Fibroblast of villous mesenchyme (primary cell): ENCODE data around the gene TMTC1. TPM values are rescaled to one million over a fixed set of nuclear protein-coding genes. Genes with fewer than 3 reads are reported as not detected.

Experiments
- DNase-seq: peaks from one replicate; pipeline ENCODE4 v3.0.0-alpha.2; 2010; ENCODE audit warnings: low read depth
- H3K4me3 ChIP-seq: 2 replicates; pipeline ENCODE4 v1.5.1; 2011; ENCODE audit warnings: low read depth, mild to moderate bottlenecking, low read length
- total RNA-seq: library from RNA; depleted of rRNA; stranded (reverse); fragments of >200 nt; gene quantifications from 2 replicates; pipeline ENCODE4 v1.2.3, GENCODE V29; 2012
- TF ChIP-seq, protein P1 (sequence below): IDR thresholded peaks from 2 replicates; pipeline ENCODE4 v1.5.1; 2012; ENCODE audit warnings: low read depth, mild to moderate bottlenecking, low read length; ENCODE audit not compliant: insufficient read depth

Gene TMTC1
- total RNA-seq, 1 donor: 33.2 TPM

DNA sequence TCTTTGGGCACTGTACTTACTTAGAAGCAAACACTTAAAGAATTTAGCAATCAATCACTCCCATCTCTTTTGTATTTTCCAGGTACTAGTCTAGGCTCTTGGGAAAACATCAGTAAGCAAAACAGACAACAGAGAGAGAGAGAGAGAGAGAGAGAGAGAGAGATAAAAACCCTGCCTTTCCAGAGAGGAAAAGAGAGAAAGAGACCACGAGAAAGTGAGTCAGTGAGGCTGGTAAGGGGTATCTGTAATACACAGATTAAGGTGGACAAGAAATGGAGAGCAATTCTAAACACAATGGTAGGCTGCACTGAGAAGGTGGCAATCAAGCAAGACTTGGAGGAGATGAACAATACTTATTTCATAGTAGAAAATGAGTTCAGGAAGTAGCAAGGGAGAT, 166.3 kb downstream of the TMTC1 start:
- peak; percentile 23 for DNase-seq
- TF ChIP-seq, protein P1, sequence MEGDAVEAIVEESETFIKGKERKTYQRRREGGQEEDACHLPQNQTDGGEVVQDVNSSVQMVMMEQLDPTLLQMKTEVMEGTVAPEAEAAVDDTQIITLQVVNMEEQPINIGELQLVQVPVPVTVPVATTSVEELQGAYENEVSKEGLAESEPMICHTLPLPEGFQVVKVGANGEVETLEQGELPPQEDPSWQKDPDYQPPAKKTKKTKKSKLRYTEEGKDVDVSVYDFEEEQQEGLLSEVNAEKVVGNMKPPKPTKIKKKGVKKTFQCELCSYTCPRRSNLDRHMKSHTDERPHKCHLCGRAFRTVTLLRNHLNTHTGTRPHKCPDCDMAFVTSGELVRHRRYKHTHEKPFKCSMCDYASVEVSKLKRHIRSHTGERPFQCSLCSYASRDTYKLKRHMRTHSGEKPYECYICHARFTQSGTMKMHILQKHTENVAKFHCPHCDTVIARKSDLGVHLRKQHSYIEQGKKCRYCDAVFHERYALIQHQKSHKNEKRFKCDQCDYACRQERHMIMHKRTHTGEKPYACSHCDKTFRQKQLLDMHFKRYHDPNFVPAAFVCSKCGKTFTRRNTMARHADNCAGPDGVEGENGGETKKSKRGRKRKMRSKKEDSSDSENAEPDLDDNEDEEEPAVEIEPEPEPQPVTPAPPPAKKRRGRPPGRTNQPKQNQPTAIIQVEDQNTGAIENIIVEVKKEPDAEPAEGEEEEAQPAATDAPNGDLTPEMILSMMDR: no peak
- H3K4me3 ChIP-seq: no peak overlapping the region

GRCh38 chr12:29616664-29617406, 166.9 kb downstream of the TMTC1 start:
- TF ChIP-seq, protein P1: no peak
- DNase-seq: peak; percentile 89
- H3K4me3 ChIP-seq: no peak overlapping the region

GRCh38 chr12:29614694-29615325, 168.9 kb downstream of the TMTC1 start:
- peak; percentile 39 for DNase-seq
- TF ChIP-seq, protein P1: no peak
- H3K4me3 ChIP-seq: no peak overlapping the region

GRCh38 chr12:29612912-29613311, 170.8 kb downstream of the TMTC1 start:
- no peak for DNase-seq
- H3K4me3 ChIP-seq: no peak overlapping the region
- TF ChIP-seq, protein P1: no peak

GRCh38 chr12:29611906-29612305, 171.8 kb downstream of the TMTC1 start:
- DNase-seq: peak; percentile 73
- TF ChIP-seq, protein P1: no peak
- no peak overlapping the region for H3K4me3 ChIP-seq

GRCh38 chr12:29610473-29611170, 173.1 kb downstream of the TMTC1 start:
- no peak for DNase-seq
- H3K4me3 ChIP-seq: no peak overlapping the region
- TF ChIP-seq, protein P1: no peak
